Esophagus squamous epithelium (tissue), 5 donors: ENCODE measurements around the gene HYDIN. TPM values are rescaled to one million over a fixed set of nuclear protein-coding genes. Genes with fewer than 3 reads are reported as not detected.

Experiments
- DNase-seq: peaks from one replicate; lab custom pipeline; 2025; lab: John Stamatoyannopoulos, UW
- H3K27ac ChIP-seq, 4 donors: fragments of 200-600 bp; sonication (generic); one replicate each; pipeline ENCODE4 v1.5.1; 2016 to 2019; ENCODE audit warnings: mild to moderate bottlenecking in 1 of 4
- H3K27me3 ChIP-seq, 4 donors: fragments of 200-600 bp; sonication (generic); 1 replicate in 3 of 4; 2 replicates in 1 of 4; pipeline versions ENCODE4 v1.5.1 to v1.6.0; 2017 to 2021; ENCODE audit warnings: antibody characterized with exemption in 1 of 4
- H3K36me3 ChIP-seq, 3 donors: fragments of 200-600 bp; sonication (generic); one replicate each; pipeline ENCODE4 v1.5.1; 2016 to 2019
- H3K4me1 ChIP-seq, 3 donors: fragments of 200-600 bp; sonication (generic); one replicate each; pipeline ENCODE4 v1.5.1; 2017 to 2019
- H3K4me3 ChIP-seq, 4 donors: fragments of 200-600 bp; sonication (generic); 1 replicate in 3 of 4; 2 replicates in 1 of 4; pipeline ENCODE4 v1.5.1; 2016 to 2019; ENCODE audit warnings: mild to moderate bottlenecking in 2 of 4, moderate library complexity in 1 of 4
- H3K9me3 ChIP-seq, 3 donors: fragments of 200-600 bp; sonication (generic); one replicate each; pipeline ENCODE4 v1.5.1; 2016 to 2019
- POLR2A ChIP-seq, 4 donors: fragments of 450-650 bp; IDR thresholded peaks; one replicate each; pipeline ENCODE4 v1.6.1; 2017; ENCODE audit warnings: antibody characterized with exemption in 4 of 4, mild to moderate bottlenecking in 4 of 4, moderate library complexity in 3 of 4
- WGBS, 2 donors: methylation state at CpG; one replicate each; pipeline ENCODE4 v1.1.5; 2018; 5-methylcytosine and 5-hydroxymethylcytosine counted together
- intact Hi-C: fragments of 100-400 bp; cut with DNase I; formaldehyde crosslinking; loops from one replicate; pipeline ENCODE4 v1.15.0; 2022
- total RNA-seq, 4 donors: library from RNA; depleted of rRNA; stranded (reverse); fragments of >200 nt; gene quantifications; one replicate each; pipeline ENCODE4 v1.1.0, GENCODE V29; 2016
- TF ChIP-seq, protein P1 (sequence below), 6 experiments: fragments of 450-650 bp in 4 of 6; fragments of 200-600 bp in 2 of 6; sonication (generic) in 2 of 6; IDR thresholded peaks; one replicate each; pipeline ENCODE4 v1.5.1; 2016 to 2019; ENCODE audit warnings: antibody characterized with exemption in 6 of 6, mild to moderate bottlenecking in 4 of 6, moderate library complexity in 4 of 6
- donor health status: DM: yes; HTN: yes; CAD: no.

The HYDIN gene
- total RNA-seq, 4 donors from 2014 or later = 0.23 to 2.4 (median 0.38) TPM; not detected in 1

DNA sequence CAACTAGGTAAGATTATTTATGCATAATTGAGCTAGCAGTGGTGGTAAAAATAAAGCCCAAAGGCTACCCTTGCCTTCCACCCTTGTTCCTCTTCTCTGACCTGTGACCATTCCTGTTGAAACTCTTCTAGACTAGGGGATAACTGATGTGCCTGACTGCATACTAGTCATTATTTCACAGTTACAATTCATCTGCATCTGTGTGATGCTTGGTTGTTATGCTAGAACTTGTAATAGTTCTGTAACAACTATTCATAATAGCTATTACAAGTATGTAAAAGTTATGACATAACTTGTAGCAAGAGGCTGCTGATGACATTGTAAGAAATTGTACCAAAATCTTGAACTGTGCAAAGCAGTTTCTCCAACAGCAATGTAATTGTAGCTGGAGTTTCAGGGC is 427.2 kb downstream of the HYDIN start:
- DNase-seq = no peak
- Histone ChIP-seq H3K36me3 (peaks cover 0 to 7% (median 0%) of the 10 kb centered on the region in 3 donors), H3K4me3 (no peak overlapping the region), H3K27me3 (peaks cover 0 to 31% (median 0%) of the 10 kb centered on the region in 4 donors), H3K27ac (no peak overlapping the region), H3K9me3 (peaks cover 0 to 6% (median 0%) of the 10 kb centered on the region in 3 donors), H3K4me1 (peaks cover 7 to 30% (median 13%) of the 10 kb centered on the region in 3 donors)
- TF ChIP-seq, protein P1, sequence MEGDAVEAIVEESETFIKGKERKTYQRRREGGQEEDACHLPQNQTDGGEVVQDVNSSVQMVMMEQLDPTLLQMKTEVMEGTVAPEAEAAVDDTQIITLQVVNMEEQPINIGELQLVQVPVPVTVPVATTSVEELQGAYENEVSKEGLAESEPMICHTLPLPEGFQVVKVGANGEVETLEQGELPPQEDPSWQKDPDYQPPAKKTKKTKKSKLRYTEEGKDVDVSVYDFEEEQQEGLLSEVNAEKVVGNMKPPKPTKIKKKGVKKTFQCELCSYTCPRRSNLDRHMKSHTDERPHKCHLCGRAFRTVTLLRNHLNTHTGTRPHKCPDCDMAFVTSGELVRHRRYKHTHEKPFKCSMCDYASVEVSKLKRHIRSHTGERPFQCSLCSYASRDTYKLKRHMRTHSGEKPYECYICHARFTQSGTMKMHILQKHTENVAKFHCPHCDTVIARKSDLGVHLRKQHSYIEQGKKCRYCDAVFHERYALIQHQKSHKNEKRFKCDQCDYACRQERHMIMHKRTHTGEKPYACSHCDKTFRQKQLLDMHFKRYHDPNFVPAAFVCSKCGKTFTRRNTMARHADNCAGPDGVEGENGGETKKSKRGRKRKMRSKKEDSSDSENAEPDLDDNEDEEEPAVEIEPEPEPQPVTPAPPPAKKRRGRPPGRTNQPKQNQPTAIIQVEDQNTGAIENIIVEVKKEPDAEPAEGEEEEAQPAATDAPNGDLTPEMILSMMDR (IDR thresholded peaks at IDR 0.05) = no peak
- TF ChIP-seq POLR2A (IDR thresholded peaks at IDR 0.05) = no peak
- intact Hi-C loops = no loop called here

DNA sequence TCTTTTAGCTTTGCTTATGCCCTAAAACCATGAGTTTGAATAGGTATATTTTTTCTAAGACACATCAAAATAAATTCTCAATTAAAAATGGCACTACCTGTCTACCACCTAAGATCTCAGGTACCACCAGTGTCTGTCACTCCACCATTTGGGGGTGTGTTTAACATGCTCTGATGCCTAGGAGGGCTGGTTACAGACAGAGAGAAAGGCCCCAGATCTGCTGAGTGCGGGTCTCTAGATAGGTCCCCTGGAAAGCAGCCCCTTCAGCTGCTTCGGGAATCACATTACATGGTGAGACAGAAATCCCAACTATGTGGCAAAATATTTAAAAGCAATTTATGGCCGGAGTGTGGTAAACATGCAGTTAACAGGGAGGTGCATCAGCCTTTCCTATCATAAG is 428.9 kb downstream of the HYDIN start:
- no peak for DNase-seq

DNA sequence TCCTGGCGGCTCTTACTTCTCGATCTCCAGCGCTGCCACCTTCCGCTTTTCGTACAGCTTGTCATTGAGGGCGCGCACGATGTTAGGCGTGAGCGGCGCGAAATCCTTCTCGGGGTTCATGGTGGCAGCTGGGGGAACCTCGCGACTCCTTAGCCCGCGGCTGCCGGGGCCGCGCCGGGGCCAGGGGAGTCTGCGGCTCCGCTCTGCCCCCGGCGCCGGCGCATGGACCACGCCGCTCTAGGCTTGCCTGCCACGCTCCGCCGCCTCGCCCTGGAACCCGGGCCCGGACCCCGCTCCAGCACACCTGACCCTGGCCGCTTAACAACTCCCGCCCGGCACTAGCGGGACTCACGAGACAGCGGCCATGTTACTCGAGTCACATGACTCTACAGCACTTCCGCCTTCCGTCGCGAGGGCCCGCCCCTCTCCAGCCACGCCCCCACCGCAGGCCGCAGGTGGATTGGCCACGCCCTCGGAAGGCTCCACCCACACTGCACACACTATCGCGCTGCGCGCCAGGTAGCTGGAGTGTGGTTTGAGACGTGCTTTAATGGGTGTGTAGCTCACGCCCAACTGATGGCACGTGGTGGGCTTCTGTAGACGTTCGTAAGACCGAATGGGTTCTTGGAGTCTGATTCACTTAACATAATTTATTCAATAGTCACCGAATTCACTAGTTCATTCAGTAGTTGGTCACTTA is 429.6 kb downstream of the HYDIN start, which contains the start of gene VAC14:
Gene VAC14, minus strand, starts transcription at position 378 of the 700 bp plus-strand sequence. Its CDS starts 258 bp downstream, at position 120.
- peak; percentile 58 for DNase-seq
- peak in 2 of 4 donors; percentile 44 to 65 for TF ChIP-seq POLR2A (IDR thresholded peaks at IDR 0.05)
- TF ChIP-seq, protein P1 (IDR thresholded peaks at IDR 0.05) = peak in 1 of 6 experiments; percentile 3
- WGBS, 2 donors = 0 to 1% methylated on average over 7 to 12 of the region's 64 CpGs
- intact Hi-C loops = no loop called here
- peak within 1 kb of the TSS; percentile 67 to 99 (median 88) for H3K4me3 ChIP-seq
- H3K9me3 ChIP-seq = peaks cover 0 to 6% (median 0%) of the 10 kb centered on the region in 3 donors
- H3K36me3 ChIP-seq = peaks cover 0 to 16% (median 0%) of the 10 kb centered on the region in 3 donors
- peaks cover 7 to 36% (median 13%) of the 10 kb centered on the region in 3 donors for H3K4me1 ChIP-seq
- H3K27ac ChIP-seq = peak within 1 kb of the TSS; percentile 73 to 84 (median 74)
- peaks cover 0 to 9% (median 0%) of the 10 kb centered on the region in 4 donors for H3K27me3 ChIP-seq

More for the DNA sequence above, 428.9 kb downstream of the HYDIN start:
- Histone ChIP-seq H3K4me1 (peaks cover 7 to 36% (median 13%) of the 10 kb centered on the region in 3 donors), H3K9me3 (peaks cover 0 to 6% (median 0%) of the 10 kb centered on the region in 3 donors), H3K27me3 (peaks cover 0 to 15% (median 0%) of the 10 kb centered on the region in 4 donors), H3K36me3 (peaks cover 0 to 16% (median 0%) of the 10 kb centered on the region in 3 donors), H3K27ac (no peak overlapping the region), H3K4me3 (peak overlapping the region in 2 of 4 donors; percentile 88)
- intact Hi-C loops = no loop called here
- no peak for TF ChIP-seq POLR2A (IDR thresholded peaks at IDR 0.05)
- TF ChIP-seq, protein P1 (IDR thresholded peaks at IDR 0.05) = no peak
- 68 to 79% methylated on average over 3 of the region's 3 CpGs for WGBS, 2 donors

DNA sequence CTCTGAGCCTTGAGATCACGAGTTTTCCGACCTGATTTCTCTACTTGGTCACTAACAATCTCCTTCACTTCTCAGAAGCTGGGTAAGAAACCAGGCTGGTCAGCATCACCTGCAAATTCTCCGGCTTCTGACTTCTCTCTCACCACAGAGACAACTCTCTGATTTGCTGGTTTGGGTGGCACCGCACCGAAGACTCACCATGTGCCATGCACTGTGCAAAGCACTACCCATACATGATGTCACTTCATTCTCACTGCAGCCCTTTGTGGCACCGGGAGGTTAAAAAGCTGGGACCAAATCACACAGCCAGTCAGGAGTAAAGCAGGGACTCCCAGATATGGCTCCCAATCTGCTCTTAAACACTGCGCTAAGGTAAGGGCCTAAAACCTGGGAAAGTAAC is 430.2 kb downstream of the HYDIN start:
- Histone ChIP-seq H3K4me3 (peak overlapping the region; percentile 67 to 99 (median 88)), H3K4me1 (peaks cover 7 to 36% (median 13%) of the 10 kb centered on the region in 3 donors), H3K9me3 (peaks cover 0 to 6% (median 0%) of the 10 kb centered on the region in 3 donors), H3K27me3 (peaks cover 0 to 8% (median 0%) of the 10 kb centered on the region in 4 donors), H3K27ac (peak overlapping the region; percentile 73 to 84 (median 74)), H3K36me3 (peaks cover 0 to 16% (median 0%) of the 10 kb centered on the region in 3 donors)
- WGBS, 2 donors = 13 to 31% methylated on average over 5 to 6 of the region's 7 CpGs
- no peak for DNase-seq
- intact Hi-C loops = no loop called here
- TF ChIP-seq POLR2A (IDR thresholded peaks at IDR 0.05) = no peak
- TF ChIP-seq, protein P1 (IDR thresholded peaks at IDR 0.05) = no peak

DNA sequence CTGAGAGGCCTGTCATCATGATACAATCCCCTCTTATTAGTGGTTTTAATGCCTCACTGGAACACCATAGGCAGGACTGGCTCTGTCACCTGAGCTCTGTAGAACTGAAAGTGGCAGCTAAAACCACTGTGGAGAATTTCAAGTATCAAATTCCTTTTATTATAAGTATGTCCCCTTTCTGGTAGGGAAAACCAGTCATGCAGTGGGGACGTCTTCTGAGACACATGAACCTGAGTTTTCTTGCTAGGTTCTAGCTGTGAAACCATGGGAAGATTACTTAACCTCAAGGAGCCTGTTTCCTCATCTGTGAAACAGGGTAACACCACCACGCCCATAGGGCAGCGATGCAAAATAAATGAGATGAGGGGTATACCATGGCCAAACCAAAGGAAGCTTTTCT is 434.2 kb downstream of the HYDIN start:
- Histone ChIP-seq H3K36me3 (peaks cover 0 to 20% (median 0%) of the 10 kb centered on the region in 3 donors), H3K27ac (no peak overlapping the region), H3K9me3 (no peaks in the 10 kb centered on the region), H3K4me1 (peaks cover 7 to 32% (median 13%) of the 10 kb centered on the region in 3 donors), H3K27me3 (no peaks in the 10 kb centered on the region), H3K4me3 (no peak overlapping the region)
- no peak for DNase-seq
- no peak for TF ChIP-seq POLR2A (IDR thresholded peaks at IDR 0.05)
- TF ChIP-seq, protein P1 (IDR thresholded peaks at IDR 0.05) = no peak
- WGBS, 2 donors = 61 to 93% methylated on average over 3 of the region's 3 CpGs
- intact Hi-C loops = no loop called here
